GM12878 (cell line): Measurements from ENCODE around the gene BCL10. TPM values are rescaled to one million over a fixed set of nuclear protein-coding genes. Genes with fewer than 3 reads are reported as not detected.

Experiments used
- ATAC-seq: fragments of 200-7000 bp; cut with Tn5 transposase; 3 replicates; pipeline ENCODE4 v1.9.1; 2020; ENCODE audit warnings: mild to moderate bottlenecking, moderate library complexity
- BruUV-seq: library from RNA; stranded (reverse); fragments of 400-500 nt; replicated peaks from 2 replicates; lab custom pipeline; 2021; lab: Mats Ljungman, UMichigan
- CTCF ChIA-PET: fragments of 300-600 bp; sonication (Branson Sonifier 250); formaldehyde crosslinking; extraction: SDS; loops from one replicate; lab custom pipeline; 2021; ENCODE audit warnings: inconsistent platforms; lab: Yijun Ruan, JAX
- POLR2A ChIA-PET: fragments of 350-600 bp; formaldehyde crosslinking; extraction: SDS; loops from one replicate; lab custom pipeline; 2021; ENCODE audit warnings: inconsistent platforms; lab: Charles Lee
- RAD21 ChIA-PET: fragments of 300-600 bp; sonication (Branson Sonifier 250); formaldehyde crosslinking; loops from one replicate; lab custom pipeline; 2023; ENCODE audit warnings: antibody characterized with exemption; ENCODE audit not compliant: unreplicated experiment; lab: Charles Lee
- SMC1A ChIA-PET: fragments of 300-600 bp; sonication (Branson Sonifier 250); formaldehyde crosslinking; loops from one replicate; lab custom pipeline; 2023; ENCODE audit not compliant: unreplicated experiment, uncharacterized antibody; lab: Charles Lee
- DNase-seq: peaks from one replicate; pipeline ENCODE4 v3.0.0-alpha.2; 2011; ENCODE audit warnings: low read depth, low spot score
- FAIRE-seq: peaks from 3 replicates; lab custom pipeline; 2011; peaks lifted over from hg19 to GRCh38; lab: Jason Lieb, UNC
- H2AFZ ChIP-seq: 2 replicates; pipeline ENCODE4 v1.6.0; 2011; ENCODE audit warnings: low read depth, low read length, control low read depth; ENCODE audit not compliant: control insufficient read depth
- H3K27ac ChIP-seq: 2 replicates; pipeline ENCODE4 v1.5.1; 2011; ENCODE audit warnings: control low read depth; ENCODE audit not compliant: control insufficient read depth, insufficient read depth
- H3K27me3 ChIP-seq, 2 experiments: replicated peaks in 1 of 2; 2 replicates each; pipeline versions ENCODE4 v1.6.0 to v1.6.1; 2011; ENCODE audit warnings: low read length in 1 of 2; ENCODE audit not compliant: control insufficient read depth in 2 of 2, insufficient read depth in 2 of 2
- H3K36me3 ChIP-seq, 2 experiments: 2 replicates each; pipeline ENCODE4 v1.5.1; 2011; ENCODE audit warnings: low read length in 1 of 2; ENCODE audit not compliant: control insufficient read depth in 2 of 2, insufficient read depth in 2 of 2
- H3K4me1 ChIP-seq: 2 replicates; pipeline ENCODE4 v1.6.1; 2011; ENCODE audit warnings: mild to moderate bottlenecking, low read length, moderate library complexity, mixed read lengths; ENCODE audit not compliant: control insufficient read depth, insufficient read depth
- H3K4me2 ChIP-seq: 2 replicates; pipeline ENCODE4 v1.6.0; 2011; ENCODE audit warnings: control low read depth; ENCODE audit not compliant: control insufficient read depth, insufficient read depth
- H3K4me3 ChIP-seq: fragments of 200-600 bp; sonication (generic); 2 replicates; pipeline ENCODE4 v1.5.1; 2016
- H3K79me2 ChIP-seq: 2 replicates; pipeline ENCODE4 v1.6.0; 2011; ENCODE audit warnings: low read length; ENCODE audit not compliant: control insufficient read depth, insufficient read depth
- H3K9ac ChIP-seq: 2 replicates; pipeline ENCODE4 v1.8.0; 2011; ENCODE audit warnings: low read length, control low read depth, mixed read lengths; ENCODE audit not compliant: control insufficient read depth, insufficient read depth
- H3K9me3 ChIP-seq: replicated peaks from 3 replicates; pipeline ENCODE4 v1.5.1; 2011; ENCODE audit warnings: mild to moderate bottlenecking, low read length; ENCODE audit not compliant: control insufficient read depth, insufficient read depth
- H4K20me1 ChIP-seq: 2 replicates; pipeline ENCODE4 v1.6.0; 2011; ENCODE audit not compliant: control insufficient read depth, insufficient read depth
- ATF2 ChIP-seq: IDR thresholded peaks from 2 replicates; pipeline ENCODE4 v1.6.1; 2012; ENCODE audit warnings: low read length, inconsistent platforms
- ELK1 ChIP-seq: IDR thresholded peaks from 2 replicates; pipeline ENCODE4 v1.6.1; 2012; ENCODE audit warnings: low read depth, low read length, improper control_type of control experiment
- MAX ChIP-seq: IDR thresholded peaks from 2 replicates; pipeline ENCODE4 v1.6.1; 2012; ENCODE audit warnings: low read depth, low read length, improper control_type of control experiment
- NKRF ChIP-seq: fragments of 450-650 bp; conservative IDR thresholded peaks from 2 replicates; pipeline ENCODE4 v1.6.1; 2017; ENCODE audit warnings: mild to moderate bottlenecking, moderate library complexity
- NRF1 ChIP-seq: conservative IDR thresholded peaks from 2 replicates; pipeline ENCODE4 v1.6.1; 2011; ENCODE audit warnings: mild to moderate bottlenecking, low read depth, low read length, improper control_type of control experiment
- PAX8 ChIP-seq: fragments of 450-650 bp; IDR thresholded peaks from 2 replicates; pipeline ENCODE4 v1.6.1; 2017; ENCODE audit warnings: mild to moderate bottlenecking, moderate library complexity
- PML ChIP-seq: IDR thresholded peaks from 2 replicates; pipeline ENCODE4 v1.6.1; 2012; ENCODE audit warnings: low read length, inconsistent platforms
- RBBP5 ChIP-seq: fragments of 200-600 bp; sonication (generic); conservative IDR thresholded peaks from 2 replicates; pipeline ENCODE4 v1.6.1; 2016
- SRF ChIP-seq, 2 experiments: IDR thresholded peaks; 2 replicates each; pipeline ENCODE4 v1.6.1; 2011; ENCODE audit warnings: low read depth in 2 of 2, low read length in 2 of 2, mild to moderate bottlenecking in 1 of 2, moderate library complexity in 1 of 2
- in situ Hi-C: fragments of 300-500 bp; cut with MboI; formaldehyde crosslinking; loops from 9 replicates; pipeline ENCODE4 v1.14.3; 2018; ENCODE audit warnings: mixed read lengths
- intact Hi-C: fragments of 100-400 bp; cut with micrococcal nuclease; formaldehyde crosslinking; loops from one replicate; pipeline ENCODE4 v1.14.2; 2022; ENCODE audit not compliant: unreplicated experiment
- polyA plus RNA-seq, 11 experiments: library from polyadenylated mRNA; depleted of rRNA in 4 of 11; unstranded in 6 of 11; stranded (reverse) in 5 of 11; fragments of >200 nt; fragmentation: Nextera tagmentation in 4 of 11; fragmentation: Illumina TruSeq in 1 of 11; extraction: Ambion mirVana in 4 of 11; extraction: Trizol in 1 of 11; gene quantifications; 1 replicate in 1 of 11; 2 replicates in 10 of 11; pipeline versions ENCODE4 v1.2.1 to v1.2.3, GENCODE V29; 2011 to 2016; ENCODE audit warnings: inconsistent platforms in 2 of 11, missing spikeins in 2 of 11, low read depth in 1 of 11
- total RNA-seq, 4 experiments: library from RNA; depleted of rRNA in 3 of 4; stranded (reverse); fragments of >200 nt in 3 of 4; fragmentation: Illumina TruSeq in 1 of 4; extraction: Trizol in 1 of 4; gene quantifications; 2 replicates each; pipeline versions ENCODE4 v1.2.1 to v1.2.3, GENCODE V29; 2013 to 2021

The BCL10 gene
- total and polyA plus RNA-seq, 10 of the 15 experiments (the other 5 are each of a cell fraction or from before 2014, with no cell fraction given): 10.6 to 35.2 (median 19.5) TPM

DNA sequence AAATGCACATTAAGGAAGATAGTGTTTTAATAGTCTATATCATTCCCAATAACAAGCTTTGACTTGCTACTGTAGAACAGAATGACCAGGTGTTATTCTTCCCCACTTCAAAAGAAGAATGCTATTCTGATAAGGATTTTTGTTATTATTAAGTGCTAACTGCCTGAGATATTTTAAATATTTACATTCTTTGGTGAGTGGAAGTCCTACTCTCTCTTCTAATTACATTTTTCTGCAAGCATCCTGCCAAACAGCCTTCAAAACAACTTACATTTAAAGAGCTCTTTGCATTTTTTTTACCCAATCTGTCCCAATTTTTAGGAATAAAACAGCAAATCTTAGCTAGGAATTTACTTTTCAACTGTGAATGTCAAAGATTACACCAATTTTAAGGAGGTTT lies 52.1 kb downstream of the BCL10 start:
- ATAC-seq (no peak), FAIRE-seq (no peak), DNase-seq (no peak)
- no peak overlapping the region for H2AFZ ChIP-seq
- no peaks in the 10 kb centered on the region for H4K20me1 ChIP-seq
- ChIA-PET SMC1A (interaction anchor here (1.0 to 1.4 kb wide), 3 partner anchors 30 to 151 kb away, joined by 3 to 4 read pairs (median 3); no protein-coding TSS in a partner anchor), CTCF (interaction anchor here (0.7 to 2.5 kb wide), 5 partner anchors 16 to 977 kb away, joined by 3 to 9 read pairs (median 3); no protein-coding TSS in a partner anchor), RAD21 (interaction anchor here (1.4 kb wide), 1 partner anchor 30 kb away, joined by 3 read pairs; no protein-coding TSS in a partner anchor), POLR2A (no interaction called here)
- H3K4me3 ChIP-seq: no peak overlapping the region
- H3K4me1 ChIP-seq: no peaks in the 10 kb centered on the region
- BruUV-seq: no TSS peak
- TF ChIP-seq PML: no peak
- TF ChIP-seq ELK1: no peak
- no peak for TF ChIP-seq NKRF
- no peak for TF ChIP-seq ATF2
- no peak for TF ChIP-seq PAX8
- TF ChIP-seq MAX: no peak
- TF ChIP-seq RBBP5: no peak
- no peak for TF ChIP-seq SRF (IDR thresholded peaks at IDR 0.05; ENCODE audit: low read depth in 2 of 2, low read length in 2 of 2)
- TF ChIP-seq NRF1: no peak
- no peaks in the 10 kb centered on the region for H3K27me3 ChIP-seq
- no peaks in the 10 kb centered on the region for H3K79me2 ChIP-seq
- no peaks in the 10 kb centered on the region for H3K9me3 ChIP-seq
- no peak overlapping the region for H3K4me2 ChIP-seq
- in situ Hi-C loops: no loop called here
- intact Hi-C loops: no loop called here
- no peak overlapping the region for H3K9ac ChIP-seq
- H3K36me3 ChIP-seq: no peaks in the 10 kb centered on the region
- H3K27ac ChIP-seq: no peak overlapping the region
